Astrocyte of the cerebellum (primary cell): ENCODE measurements around the gene SFT2D2.

Experiments
- DNase-seq: peaks from one replicate; pipeline ENCODE4 v3.0.0-alpha.2; 2011; ENCODE audit warnings: low read depth
- H3K4me3 ChIP-seq: 2 replicates; pipeline ENCODE4 v1.5.1; 2011; ENCODE audit warnings: mild to moderate bottlenecking, low read depth, low read length, moderate library complexity
- in situ Hi-C: cut with HindIII; loops from 2 replicates; pipeline ENCODE4 v1.10.0; 2017; ENCODE audit warnings: low sequenced_read_pairs
- TF ChIP-seq, protein P1 (sequence below): IDR thresholded peaks from 2 replicates; pipeline ENCODE4 v1.5.1; 2012; ENCODE audit warnings: low read length, low read depth, moderate library complexity, mild to moderate bottlenecking; ENCODE audit errors: missing control alignments

Gene SFT2D2

DNA sequence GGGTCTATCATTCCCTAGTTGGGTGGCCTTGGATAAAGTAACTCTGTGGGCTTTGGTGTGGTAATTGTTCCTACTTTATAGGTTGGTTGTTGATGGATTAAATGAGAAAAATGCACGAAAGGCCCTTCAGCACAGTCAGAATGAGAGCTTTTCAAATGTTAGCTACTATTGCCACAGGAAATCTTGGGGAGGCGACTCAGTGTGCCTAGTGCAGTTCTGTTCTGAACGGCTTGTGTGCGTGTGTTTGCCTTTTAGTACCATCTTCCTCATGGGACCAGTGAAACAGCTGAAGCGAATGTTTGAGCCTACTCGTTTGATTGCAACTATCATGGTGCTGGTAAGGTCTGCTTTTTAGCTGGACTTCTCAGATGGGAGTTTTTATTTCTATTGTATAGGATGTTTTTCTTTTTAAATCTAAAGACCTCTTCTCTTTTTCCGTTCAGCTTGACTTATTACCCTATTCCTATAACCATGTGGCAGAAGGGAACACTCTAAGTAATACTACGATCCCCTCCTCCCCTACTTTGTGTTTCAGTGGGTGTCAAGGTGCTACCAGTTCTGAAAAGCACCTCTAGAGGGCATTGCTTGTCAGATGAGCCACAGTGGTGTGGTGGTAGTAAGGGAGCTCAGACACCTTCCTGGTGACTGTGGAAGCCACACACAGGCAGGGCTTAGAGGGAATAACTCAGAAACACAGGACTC is 9.2 kb downstream of the SFT2D2 start:
- in situ Hi-C loops, result no loop called here
- TF ChIP-seq, protein P1, sequence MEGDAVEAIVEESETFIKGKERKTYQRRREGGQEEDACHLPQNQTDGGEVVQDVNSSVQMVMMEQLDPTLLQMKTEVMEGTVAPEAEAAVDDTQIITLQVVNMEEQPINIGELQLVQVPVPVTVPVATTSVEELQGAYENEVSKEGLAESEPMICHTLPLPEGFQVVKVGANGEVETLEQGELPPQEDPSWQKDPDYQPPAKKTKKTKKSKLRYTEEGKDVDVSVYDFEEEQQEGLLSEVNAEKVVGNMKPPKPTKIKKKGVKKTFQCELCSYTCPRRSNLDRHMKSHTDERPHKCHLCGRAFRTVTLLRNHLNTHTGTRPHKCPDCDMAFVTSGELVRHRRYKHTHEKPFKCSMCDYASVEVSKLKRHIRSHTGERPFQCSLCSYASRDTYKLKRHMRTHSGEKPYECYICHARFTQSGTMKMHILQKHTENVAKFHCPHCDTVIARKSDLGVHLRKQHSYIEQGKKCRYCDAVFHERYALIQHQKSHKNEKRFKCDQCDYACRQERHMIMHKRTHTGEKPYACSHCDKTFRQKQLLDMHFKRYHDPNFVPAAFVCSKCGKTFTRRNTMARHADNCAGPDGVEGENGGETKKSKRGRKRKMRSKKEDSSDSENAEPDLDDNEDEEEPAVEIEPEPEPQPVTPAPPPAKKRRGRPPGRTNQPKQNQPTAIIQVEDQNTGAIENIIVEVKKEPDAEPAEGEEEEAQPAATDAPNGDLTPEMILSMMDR, result peak; percentile 66
- no peak for DNase-seq
- H3K4me3 ChIP-seq, result no peak overlapping the region

DNA sequence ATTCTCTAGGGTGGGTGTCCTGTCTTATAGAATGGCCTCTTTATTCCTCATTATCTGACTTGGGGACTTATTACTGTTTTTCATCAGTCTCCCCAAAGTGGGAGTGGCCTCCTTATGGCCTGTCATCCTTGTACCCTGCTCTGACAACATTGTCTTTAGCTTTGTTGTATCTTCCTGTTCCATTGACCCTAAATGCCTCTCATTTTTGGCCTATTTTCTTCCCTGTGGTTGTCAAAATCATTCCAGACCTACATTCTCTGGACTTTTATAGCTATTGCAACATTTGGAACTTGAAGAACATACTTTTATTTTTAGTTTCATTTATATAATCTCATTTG is 9.7 kb downstream of the SFT2D2 start:
- TF ChIP-seq, protein P1, result no peak
- no peak for DNase-seq
- no peak overlapping the region for H3K4me3 ChIP-seq
- in situ Hi-C loops, result no loop called here

DNA sequence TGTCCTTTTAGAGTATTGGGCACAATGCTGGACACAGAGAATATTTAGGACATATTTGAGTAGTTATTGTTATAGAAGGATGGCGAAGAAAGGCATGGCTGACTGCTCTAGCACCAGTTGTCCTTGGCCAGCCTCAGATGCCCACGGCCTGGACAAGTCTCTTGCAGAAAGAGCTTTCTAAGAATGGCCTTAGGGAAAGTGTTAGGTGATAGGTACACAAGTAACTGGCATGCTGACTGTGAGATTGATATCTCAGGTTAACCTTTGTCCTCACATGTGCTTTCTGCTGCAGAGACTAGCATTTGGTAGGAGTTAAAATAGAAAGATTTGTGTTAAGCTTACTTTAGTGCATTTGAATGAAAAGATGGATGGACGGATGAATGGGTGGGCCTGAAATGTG is 10.1 kb downstream of the SFT2D2 start:
- in situ Hi-C loops, result no loop called here
- TF ChIP-seq, protein P1, result no peak
- DNase-seq, result no peak
- H3K4me3 ChIP-seq, result no peak overlapping the region

DNA sequence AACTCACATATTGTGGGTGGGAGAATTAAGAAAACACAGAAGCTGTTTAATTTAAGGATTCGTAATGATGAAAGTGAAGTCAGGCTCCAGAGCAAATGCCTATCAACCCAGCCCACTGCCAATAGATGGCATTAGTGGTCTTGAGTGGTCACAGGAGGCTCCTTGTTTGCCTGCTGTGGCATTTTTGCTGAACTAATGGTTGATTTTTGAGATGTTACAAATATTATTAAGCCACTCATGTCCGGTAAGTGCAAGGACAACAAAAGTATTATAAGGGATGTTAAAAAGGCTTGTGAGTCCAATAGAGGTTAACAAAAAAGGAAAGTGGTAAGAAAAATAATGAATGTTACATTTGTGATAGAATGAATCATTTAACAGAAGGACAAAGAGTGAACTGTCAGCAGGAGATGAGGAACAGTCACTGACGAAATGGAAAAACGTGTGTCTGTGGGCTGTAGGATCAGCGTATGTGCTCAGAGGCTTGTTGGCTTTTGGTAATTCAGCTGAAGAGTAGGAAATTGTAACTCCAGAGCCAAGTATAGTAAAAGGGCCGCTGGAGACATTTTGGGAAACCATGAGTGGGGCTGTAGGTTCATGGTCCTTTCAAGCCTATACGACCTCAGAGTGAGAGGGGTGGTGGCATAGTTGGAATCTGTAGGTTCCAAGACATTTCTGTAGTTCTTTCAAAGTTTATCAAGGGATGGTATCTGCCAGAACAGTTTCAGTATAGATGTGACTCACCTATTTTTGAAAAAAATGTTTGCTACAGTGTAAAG is 11.2 kb downstream of the SFT2D2 start:
- TF ChIP-seq, protein P1, result no peak
- in situ Hi-C loops, result no loop called here
- H3K4me3 ChIP-seq, result no peak overlapping the region
- no peak for DNase-seq

DNA sequence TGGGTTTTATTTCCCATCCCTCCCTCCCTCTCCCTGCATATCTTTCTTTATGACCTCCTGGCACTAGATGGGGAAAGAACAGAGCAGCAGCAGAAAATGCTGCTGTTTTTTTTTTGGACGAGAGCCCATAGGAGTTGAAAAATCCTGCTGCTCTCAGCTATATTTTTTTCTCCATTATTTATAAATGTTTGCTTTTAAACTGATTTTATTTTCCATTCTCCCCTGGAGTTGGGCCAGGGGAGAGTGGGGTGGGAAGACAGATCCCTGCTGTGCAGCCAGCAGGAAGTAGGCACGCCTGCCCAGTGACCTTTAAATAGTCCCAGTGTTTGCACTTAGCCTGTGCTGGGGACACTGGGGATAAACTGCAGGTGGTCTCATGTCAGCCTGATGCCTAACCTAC is 17.4 kb downstream of the SFT2D2 start:
- in situ Hi-C loops, result no loop called here
- TF ChIP-seq, protein P1, result no peak
- no peak for DNase-seq
- no peak overlapping the region for H3K4me3 ChIP-seq

DNA sequence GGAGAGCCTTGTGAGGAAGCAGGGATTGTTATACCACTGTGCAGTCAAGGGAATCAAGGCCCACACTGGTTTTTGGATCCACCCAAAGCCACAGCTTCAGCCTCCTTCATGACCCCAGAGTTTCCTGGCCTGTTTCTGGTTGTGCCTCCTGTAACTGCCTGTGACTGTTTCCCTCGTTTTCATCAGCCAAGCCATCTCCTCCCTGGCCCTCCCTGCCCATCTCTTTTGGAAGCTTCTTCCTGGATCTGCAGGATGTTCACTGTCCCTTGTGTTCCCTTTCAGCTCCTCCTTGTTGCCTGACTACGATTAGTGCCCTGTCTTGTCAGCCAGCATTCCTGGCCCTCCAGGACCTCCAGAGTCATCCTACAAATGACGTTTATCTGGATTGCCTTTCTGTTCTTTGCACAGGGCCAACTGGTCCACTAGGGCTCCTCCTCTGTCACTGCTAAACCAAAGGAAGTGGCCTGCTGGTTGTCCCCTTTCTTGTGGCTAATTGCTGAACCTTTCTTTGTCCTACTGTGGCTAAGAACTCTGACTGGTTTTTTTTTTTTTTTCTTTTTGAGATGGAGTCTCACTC is 17.9 kb downstream of the SFT2D2 start:
- TF ChIP-seq, protein P1, result no peak
- in situ Hi-C loops, result no loop called here
- H3K4me3 ChIP-seq, result no peak overlapping the region
- DNase-seq, result no peak
